GM13976 (cell line): Measurements from ENCODE around the gene JAM3.

Experiments
- DNase-seq: peaks from one replicate; pipeline ENCODE4 v3.0.0; 2012; ENCODE audit warnings: low spot score
- CTCF ChIP-seq: IDR thresholded peaks from 2 replicates; pipeline ENCODE4 v1.5.1; 2012; ENCODE audit warnings: borderline replicate concordance, mild to moderate bottlenecking; ENCODE audit not compliant: insufficient read depth; ENCODE audit errors: extremely low read depth, missing control alignments, control extremely low read depth
- in situ Hi-C: fragments of 300-500 bp; cut with MboI; formaldehyde crosslinking; loops from one replicate; pipeline ENCODE4 v1.12.0; 2022; ENCODE audit warnings: low sequenced_read_pairs, mixed read lengths, inconsistent platforms; ENCODE audit not compliant: unreplicated experiment

Gene JAM3

DNA sequence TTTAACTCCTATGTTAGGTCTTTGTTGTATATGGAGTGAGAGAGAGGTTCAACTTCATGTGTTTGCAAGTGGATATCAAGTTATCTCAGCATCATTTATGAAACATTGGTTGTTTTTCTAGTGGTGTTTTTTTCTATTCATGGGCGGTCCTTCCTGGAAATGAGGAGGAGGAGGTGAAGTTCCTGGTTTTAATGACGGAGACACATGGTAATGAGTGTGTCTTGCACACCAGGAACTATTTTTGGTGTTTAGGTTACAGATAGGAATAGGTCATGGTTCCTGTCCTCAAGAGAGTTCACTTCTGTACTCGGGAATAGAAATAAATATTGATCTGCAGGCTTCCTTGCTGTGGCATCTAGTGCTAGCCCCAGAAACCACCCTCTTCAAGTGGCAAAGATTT lies 74.9 kb downstream of the JAM3 start:
- in situ Hi-C loops: loop anchor here (10.0 kb wide), 1 partner anchor 219 kb away; no protein-coding TSS in a partner anchor
- no peak for DNase-seq
- TF ChIP-seq CTCF: no peak

GRCh38 chr11:134144744-134145143 lies 75.9 kb downstream of the JAM3 start:
- DNase-seq: no peak
- in situ Hi-C loops: loop anchor here (10.0 kb wide), 1 partner anchor 220 kb away; no protein-coding TSS in a partner anchor
- TF ChIP-seq CTCF: no peak

- in situ Hi-C loops: loop anchor here (10.0 kb wide), 1 partner anchor 221 kb away; no protein-coding TSS in a partner anchor
- no peak for DNase-seq
- TF ChIP-seq CTCF: no peak
These were observed 76.8 kb downstream of the JAM3 start for GRCh38 chr11:134145715-134146114.

- no peak for DNase-seq
- in situ Hi-C loops: loop anchor here (10.0 kb wide), 1 partner anchor 222 kb away; no protein-coding TSS in a partner anchor
- TF ChIP-seq CTCF: no peak
These were observed 77.7 kb downstream of the JAM3 start for GRCh38 chr11:134146598-134146997.

GRCh38 chr11:134149371-134149770 lies 80.5 kb downstream of the JAM3 start:
- in situ Hi-C loops: loop anchor here (10.0 kb wide), 1 partner anchor 225 kb away; no protein-coding TSS in a partner anchor
- DNase-seq: no peak
- TF ChIP-seq CTCF: no peak

GRCh38 chr11:134150195-134150903 lies 81.5 kb downstream of the JAM3 start:
- TF ChIP-seq CTCF: no peak
- in situ Hi-C loops: no loop called here

More at GRCh38 chr11:134150195-134150903, 81.5 kb downstream of the JAM3 start:
- no peak for DNase-seq
